T-helper 1 cell treated with Interleukin-12 subunit alpha and Interleukin-12 subunit beta and Interleukin-4 antibody, amounts not matched to agents 30 ng/mL and 1 ng/mL, for 36 hours (primary cell): ENCODE measurements around the gene C16orf82. TPM values are rescaled to one million over a fixed set of nuclear protein-coding genes. Genes with fewer than 3 reads are reported as not detected.
"Not testable (repeated sequence)": the region's sequence is repeated elsewhere in the genome, so short reads cannot be mapped to it uniquely, and the experiment has no call there.

Source experiments
- intact Hi-C: fragments of 100-400 bp; cut with micrococcal nuclease; formaldehyde crosslinking; loops from one replicate; pipeline ENCODE4 v1.15.1; 2024
- total RNA-seq: library from RNA; stranded (reverse); gene quantifications from 2 replicates; pipeline ENCODE4 v1.2.3, GENCODE V29; 2022

C16orf82 gene
- total RNA-seq = not detected in 2 replicates

DNA sequence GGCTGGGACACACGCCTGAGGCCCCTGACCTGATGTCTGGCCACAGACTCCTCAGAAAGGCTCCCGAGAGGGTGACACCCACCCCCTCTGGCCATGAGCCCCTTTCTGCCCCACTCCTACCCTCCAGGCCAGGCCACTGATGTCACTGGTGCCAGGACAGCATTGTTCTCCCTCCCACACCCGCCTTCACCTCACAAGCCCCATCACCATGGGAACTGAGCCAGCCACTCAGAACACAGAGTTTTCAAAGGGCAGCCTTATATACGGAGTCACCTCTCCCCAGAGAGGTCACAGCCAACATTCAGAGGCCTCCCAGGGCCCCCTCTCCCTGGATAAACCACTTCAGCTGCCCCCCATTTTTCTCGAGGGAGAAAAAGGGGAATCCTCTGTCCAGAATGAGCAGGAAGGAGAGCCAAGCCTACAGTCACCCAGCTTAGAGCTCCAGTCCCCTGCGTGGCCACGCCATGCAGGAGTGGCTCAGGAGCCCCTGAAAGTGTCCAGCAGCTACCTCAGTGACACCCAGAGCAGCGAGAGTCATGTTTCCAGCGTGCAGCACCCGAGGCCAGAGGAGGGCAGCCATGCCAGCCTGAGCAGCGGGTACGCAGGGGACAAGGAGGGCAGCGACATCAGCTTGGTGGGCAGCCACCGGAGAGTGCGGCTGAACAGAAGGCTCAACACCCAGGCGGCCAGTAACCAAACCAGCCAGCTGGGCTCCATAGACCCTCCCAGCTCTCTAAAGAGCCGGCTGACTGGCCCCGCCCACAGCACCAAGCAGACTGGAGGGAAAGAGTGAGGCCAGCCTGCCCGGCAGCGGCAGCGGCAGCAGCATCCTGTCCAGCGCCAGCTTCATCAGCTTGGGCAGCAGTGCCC, at the start of gene C16orf82:
Gene C16orf82 (plus strand): TSS at position 260 of the 870 bp plus-strand sequence.
- intact Hi-C loops = no loop called here

DNA sequence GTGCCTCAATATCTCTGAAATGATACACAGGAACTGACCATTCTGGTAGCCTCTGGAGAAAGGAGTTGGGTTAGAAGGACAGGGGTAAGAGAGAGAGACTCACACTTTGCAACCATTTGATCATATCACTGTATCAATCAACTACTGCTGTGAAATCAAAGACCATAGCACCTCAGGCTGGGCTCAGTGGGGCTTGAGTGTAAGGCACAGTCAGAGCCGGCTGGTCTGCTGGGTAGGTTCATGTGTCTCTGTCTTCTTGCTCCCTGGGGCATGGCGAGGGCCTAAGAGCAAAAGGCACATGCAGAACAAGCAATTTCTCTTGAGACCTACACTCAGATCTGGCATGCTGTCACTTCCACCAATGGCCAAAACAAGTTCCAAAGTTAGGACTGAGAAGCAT, 46.7 kb upstream of the C16orf82 start:
- intact Hi-C loops = no loop called here

DNA sequence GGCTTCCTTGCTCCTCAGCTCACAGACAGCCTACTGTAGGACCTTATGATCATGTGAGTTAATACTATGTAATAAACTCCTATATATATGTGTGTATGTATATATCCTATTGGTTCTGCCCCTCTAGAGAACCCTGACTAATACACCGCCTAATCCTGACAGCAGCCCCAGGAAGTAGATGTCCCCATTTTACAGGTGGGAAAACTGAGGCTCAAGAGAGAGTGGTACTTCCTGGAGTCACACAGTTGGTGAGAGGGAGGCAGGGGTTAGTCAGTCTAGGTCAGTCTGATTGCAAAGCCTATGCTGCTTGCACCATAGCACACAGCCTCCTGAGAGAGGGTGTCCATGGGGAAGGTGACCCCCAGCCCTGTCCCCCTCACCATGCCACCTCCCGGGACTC, 42.7 kb upstream of the C16orf82 start:
- intact Hi-C loops = no loop called here

DNA sequence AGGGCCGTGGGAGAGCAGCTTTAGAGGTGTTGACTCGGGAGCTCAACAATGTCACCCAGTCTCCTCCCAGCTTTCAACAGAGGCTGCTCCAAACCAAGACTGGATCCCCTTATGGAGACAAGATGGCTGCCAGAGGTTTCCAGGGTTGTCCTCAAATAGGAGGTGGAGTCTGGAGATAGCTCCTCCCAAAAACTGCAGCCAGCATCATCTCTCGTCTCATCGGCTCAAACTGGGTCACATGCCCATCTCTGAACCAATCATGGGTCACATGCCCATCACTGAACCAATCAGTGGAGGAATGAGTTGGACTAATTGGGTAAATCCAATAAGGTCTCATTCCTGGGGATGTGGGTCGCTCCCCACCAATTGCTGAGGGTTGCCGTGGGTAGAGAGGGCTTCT, 41.1 kb upstream of the C16orf82 start:
- intact Hi-C loops = no loop called here

DNA sequence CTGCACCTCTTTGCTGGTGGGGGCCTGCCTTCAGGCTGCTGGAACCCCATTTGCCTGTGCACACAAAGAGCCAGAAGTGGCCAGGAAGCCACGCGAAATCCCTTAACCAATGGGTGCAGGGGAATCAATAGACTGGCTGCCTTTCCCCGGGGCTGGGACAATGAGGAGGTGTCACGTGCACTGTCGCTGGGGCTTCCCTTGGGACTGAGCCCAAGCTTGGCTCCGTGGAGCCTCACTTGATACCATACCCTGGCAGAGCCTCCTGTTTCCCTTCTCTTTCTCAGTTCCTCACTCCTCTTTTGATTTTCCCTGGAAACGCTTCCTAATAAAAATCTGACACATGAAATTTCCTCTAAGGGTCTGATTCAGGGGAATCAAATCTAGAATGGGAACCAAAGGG, 38.8 kb upstream of the C16orf82 start:
- intact Hi-C loops = no loop called here

DNA sequence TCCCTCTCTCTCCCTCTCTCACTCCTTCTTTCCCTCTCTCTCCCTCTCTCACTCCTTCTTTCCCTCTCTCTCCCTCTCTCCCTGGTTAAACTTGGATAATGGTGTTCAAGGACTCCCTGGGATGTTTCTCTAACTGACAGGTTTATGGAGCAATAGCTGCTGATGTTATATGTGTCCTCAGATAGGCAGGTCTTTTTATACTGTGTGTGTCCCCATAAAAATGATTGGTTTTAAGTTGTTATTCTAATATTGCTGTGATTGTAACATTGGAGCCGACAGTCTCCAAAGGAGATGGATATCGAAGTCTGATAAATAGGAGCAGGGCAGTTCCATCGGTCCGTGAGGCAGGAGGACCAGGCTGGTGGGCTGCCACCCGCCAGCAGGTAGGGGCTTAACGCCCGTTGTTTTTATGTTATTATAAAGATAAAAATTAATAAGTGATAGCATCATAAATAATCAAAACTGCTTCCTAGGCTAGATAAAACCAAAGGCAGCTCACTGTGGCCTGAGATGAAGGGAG, 38.1 kb upstream of the C16orf82 start:
- intact Hi-C loops = no loop called here

DNA sequence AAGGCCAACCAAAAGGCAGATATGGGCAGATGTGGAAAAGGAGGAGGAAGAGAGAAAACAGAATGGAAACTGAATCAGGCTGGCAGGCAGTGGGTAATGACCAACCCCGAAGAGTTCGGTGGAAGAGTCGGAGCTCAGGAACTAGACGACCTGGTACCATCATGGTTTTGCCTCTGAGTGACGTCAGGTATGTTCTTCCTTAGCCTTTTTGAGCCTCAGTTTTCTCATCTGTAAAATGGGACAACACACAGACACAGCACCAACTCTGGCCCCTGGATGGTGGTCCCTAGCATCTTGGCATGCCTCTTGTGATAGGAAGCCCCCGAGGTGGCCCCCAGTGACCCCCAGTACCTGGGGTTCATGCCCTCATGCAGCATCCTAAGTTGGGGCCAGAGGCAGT, 37.2 kb upstream of the C16orf82 start:
- intact Hi-C loops = no loop called here

DNA sequence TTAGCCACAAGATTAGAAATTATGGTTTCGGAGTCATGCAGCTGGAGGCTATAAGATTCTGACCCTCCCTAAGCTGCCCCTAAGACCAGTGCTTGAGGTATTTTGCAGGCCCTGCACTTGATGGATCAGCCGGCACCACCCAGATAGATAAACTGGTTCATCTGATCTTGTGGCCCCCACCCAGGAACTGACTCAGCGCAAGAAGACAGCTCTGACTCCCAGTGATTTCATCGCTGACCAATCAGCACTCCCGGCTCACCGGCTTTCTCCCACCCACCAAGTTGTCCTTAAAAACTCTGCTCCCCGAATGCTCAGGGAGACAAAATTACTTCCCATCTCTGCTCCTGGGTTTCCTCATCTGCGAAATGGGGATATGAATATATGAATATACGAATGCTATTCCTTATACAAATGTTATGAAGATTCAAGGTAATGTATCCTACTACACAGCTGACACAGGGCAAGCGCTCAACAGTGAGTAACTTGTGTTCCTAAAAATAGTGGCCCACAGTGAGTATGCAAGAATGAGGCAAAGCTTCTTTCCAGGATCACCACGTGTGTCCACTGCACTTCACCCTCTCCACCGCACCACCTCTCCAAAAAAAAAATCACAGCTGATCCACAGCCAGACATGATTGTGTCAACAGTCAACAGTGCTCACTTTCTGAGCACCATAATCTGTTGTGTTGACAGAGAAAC, 33.3 kb upstream of the C16orf82 start:
- intact Hi-C loops = no loop called here

DNA sequence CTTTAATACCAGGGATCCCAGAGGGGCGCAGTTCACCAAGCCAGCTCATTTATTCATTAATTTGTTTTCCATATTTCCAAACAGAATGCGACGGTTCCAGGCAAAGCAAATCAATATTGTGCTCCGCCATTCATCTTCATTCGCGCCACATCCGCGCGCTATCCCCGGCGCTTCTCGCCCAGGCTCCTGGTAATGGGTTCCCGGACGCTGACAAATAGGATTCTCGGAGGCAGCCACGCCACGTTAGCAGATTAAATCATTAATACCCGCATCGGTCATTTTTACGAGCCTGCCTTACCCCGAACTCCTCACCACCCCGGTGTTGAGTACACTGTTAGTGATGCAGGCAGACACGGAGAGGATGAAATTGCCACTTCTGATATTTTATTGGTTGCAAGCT, 26.0 kb upstream of the C16orf82 start:
- intact Hi-C loops = no loop called here

DNA sequence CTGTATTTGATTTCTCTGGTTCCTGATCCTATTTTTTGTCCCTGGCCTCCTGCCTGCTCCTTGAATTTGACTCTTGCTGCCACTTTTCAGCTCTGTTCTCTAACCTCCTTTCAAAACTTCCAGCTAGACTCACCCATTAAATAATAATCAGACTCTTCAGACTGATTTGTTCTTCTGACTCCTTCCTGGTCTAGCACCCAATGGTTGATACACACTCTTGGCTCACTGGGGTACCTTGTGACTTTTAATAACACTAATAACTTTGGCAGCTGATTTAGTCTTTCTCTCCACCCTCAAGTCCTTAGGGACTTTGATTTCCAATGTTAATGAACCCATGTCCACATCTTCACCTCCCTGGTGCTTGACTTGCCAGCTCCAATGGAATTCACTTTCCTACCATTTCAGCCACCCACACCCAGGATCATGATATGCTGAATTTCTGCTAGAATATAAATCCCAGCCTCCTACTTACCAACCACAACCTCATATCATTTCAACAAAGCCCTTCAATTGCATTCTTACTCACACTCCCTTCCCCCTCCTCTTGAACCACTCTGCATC, 19.7 kb upstream of the C16orf82 start:
- intact Hi-C loops = no loop called here

DNA sequence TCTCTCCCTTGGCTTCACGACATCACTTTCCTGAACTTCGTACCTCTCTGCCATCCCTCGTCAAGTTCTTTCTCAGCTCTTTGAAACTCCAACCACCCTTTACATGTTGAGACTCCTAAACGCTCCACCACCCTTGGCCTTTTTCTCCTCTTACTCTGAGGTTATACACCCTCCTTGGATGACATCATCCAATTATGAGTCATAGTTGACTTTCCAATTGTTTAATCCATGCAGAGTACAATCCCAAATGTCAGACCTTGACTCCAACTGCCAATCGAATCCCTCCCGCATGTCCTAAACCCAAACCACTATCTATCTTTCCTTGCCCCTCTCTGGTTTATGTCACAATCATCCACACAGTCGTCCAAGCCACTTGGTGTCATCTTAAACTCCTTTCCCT, 18.4 kb upstream of the C16orf82 start:
- intact Hi-C loops = no loop called here

DNA sequence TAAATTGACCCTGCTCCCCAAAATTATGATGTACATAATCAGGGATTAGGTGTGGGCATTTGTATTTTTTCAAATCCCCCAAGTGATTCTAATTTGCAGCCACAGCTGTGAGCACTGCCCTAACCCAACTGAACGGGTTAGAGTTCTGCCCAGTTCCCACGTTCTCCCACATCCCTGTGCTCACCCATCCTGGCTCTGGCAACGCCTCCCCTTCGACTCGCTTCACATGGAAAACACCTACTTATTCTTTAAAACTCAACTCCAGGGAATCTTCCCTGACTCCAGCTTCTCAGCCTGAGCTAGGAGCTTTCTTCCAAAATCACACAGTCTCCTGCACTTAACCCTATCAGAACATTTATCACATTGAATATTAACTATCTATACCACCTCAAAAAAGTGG, 17.6 kb upstream of the C16orf82 start:
- intact Hi-C loops = no loop called here

DNA sequence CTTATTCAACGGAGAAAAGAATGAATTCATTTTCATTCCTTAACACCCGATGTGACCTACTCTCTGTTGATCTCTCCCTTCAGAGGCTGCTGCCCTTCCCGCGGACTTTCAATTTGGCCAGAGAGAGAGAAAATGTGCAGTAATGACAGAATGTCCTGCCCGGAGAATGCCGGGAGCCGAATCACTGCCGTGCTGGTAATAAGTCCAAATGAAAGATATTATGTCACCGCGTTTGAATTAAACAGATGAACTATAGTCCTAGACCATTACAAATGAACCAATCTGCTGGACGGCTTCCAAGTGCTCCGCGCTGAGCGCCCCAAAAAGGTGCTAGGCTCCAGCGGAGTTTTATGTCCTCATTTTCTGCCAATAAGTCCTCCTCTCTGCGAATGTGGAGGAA, 14.7 kb upstream of the C16orf82 start:
- intact Hi-C loops = no loop called here

DNA sequence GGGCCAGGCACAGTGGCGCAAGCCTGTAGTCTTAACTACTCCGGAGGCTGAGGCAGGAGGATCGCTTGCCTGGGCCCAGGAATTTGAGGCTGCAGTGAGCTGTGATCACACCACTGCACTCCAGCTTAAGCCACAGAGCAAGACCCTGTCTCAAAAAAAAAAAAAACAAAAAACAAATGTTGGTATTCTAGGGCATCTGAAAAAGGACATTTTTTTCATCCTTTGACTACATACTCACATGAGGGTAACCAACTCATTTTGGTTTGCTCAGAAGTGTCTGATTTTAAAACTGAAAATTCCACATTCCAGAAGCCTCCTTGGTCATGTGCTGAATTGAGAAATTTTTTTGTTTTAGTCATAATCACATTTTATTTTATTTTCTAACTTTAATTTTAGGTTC, 12.7 kb upstream of the C16orf82 start:
- intact Hi-C loops = no loop called here

DNA sequence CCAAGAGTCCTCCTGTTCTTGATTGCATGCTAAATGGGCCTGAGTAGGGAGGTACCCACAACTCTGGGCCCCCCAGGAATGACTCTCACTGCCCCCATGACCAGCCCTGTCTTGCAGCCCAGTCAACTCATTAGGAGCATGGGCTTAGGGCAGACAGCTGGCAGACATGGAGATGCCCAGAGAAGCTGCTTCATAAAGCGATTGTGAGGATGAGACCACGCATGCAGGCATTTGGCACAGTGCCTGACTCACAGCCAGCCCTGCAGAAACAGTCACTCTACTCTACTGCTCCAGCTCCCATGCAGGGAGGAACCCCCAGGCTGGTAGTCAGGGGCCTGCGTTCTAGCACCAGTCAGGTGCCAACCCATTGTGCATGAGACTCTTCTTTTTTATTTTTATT, 8.4 kb upstream of the C16orf82 start:
- intact Hi-C loops = no loop called here

DNA sequence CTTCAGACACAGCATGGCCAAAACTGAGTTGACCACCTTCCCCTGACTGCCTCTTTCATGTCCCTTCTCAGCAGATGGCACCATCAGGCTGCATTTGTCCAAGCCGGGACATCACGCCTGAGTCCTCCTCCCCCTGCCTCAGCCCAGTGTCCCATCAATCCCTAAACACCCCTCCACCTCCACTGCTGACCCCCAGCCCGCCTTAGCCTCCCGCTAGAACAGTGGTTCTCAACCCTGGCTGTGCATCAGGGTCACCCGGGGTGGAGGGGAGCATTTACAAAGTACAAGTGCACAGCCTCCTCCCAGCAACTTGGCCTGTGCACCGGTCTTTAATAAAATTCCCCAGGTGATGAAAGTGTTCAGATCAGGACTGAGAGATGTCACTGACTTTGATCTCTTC, 4.0 kb downstream of the C16orf82 start:
- intact Hi-C loops = no loop called here

DNA sequence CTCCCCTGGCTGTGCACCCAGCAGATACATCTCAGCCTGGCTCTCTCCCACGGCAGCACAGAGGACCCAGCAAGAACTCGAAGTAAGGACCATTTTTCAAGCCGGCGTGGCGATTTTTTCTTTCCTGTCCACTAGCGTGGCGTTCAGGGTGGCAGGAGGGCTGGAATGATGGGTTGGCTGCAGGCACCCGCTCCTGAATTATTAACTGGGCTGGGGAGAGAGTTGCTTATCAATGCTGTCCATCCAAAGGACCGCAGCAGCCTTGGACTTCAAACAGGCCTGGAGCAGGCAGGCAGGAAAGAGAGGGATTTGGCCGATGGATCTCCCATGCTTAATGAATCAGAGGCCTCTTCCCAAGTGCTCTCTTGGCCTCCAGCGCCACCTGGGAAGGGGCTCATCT, 7.0 kb downstream of the C16orf82 start:
- intact Hi-C loops = no loop called here

DNA sequence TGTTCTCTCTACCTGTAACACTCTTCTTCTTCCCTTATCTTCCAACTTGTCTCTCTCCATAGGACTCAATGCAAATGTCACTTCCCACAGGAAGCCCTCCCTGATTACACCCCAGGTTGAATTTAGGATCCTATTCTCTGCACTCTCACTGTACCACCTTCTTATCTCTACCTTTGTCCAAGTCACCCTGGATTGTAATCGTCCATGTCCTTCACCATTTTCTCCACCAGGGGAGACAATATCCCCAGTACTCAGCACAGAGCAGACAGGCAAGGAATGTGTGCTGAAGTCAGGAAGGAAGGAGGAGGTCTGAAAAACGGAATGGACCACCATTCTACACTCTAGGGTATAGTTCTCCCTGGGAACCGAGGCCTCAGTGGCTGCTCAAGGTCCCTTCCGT, 14.2 kb downstream of the C16orf82 start:
- intact Hi-C loops = no loop called here

DNA sequence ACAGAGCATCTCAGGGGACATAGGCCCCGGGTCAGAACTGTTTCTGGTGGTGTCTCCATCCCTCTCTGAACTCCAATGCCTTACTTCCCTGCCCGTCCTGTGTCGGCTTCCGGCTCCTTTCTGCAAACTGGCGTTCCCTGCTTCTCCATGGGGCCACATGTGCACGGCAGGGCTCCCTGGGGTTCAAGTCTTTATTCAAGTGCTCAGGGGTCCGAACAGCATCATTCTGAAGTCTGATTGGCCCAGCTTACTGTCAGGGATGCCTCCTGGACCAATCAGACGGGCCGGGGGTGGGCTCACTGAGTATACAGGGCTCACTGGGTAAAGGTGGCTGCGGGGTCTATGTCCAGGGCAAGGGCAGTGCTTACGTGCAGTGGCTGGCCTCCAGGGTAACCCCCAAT, 17.1 kb downstream of the C16orf82 start:
- intact Hi-C loops = no loop called here

DNA sequence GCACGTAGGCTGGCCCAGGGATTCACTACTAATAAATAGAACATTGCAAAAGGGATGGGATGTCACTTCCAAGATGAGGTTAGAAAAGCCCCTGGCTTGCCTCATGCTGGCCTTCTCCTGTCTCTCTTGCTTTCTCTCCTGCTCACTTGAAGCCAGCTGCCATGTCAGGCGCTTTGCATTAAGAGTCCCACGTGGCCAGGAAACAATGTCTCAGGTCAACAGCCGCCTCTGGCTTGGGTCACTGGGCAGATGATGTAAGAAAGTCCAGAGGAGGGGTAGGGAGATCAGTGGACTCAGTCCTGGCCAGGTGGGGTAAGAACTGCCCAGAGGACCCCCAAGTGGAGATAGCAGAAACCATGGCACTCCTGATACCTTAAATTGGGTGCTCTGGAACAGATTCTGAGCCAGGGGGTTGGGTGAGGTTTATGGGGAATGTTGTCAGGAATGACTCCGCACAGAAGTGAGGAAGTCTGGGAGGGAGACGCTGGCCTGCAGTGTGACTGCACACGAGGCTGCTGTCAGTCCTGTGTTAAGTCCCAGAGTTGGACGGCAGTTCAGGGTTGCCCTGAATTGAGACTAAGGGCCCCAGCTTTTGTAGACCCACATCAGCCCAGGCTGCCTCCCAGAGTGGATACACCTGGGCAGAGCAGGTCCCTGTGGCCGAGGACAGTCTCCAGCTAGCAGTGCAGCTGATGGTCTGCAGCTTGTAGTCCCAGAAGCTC, 17.7 kb downstream of the C16orf82 start:
- intact Hi-C loops = no loop called here

DNA sequence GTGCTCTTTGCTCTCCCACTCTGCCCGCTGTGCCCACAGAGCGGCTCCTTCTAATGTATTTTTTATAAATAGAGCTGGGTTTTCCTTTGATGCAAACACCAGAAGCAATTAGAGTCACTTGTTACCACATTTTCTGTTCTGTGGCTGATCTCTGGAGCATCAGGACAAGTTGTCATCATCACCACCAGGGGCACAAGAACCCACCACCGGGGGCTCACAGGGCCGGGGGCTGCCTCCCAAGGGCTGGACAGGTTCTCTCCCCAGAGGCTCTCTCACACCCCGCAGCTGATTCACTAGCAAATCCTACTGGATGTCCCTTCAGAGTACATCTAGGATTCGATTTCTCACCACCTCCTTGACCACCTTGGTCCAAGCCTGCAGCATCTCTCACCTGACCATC, 18.5 kb downstream of the C16orf82 start:
- intact Hi-C loops = no loop called here

DNA sequence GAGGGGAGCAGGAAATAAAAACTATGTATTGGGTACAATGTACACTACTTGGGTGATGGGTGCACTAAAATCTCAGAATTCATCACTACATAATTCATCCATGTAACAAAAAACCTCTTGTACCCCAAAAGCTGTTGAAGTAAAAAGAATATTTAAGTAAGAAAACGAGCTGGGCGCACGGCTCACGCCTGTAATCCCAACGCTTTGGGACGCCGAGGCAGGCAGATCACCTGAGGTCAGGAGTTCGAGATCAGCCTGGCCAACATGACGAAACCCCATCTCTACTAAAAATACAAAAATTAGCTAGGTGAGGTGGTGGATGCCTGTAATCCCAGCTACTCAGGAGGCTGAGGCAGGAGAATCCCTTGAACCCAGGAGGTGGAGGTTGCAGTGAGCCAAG, 19.3 kb downstream of the C16orf82 start:
- intact Hi-C loops = not testable (repeated sequence)
